MV-4-11 (cell line): ENCODE measurements around the gene F12.

Source experiments
- DNase-seq: peaks from one replicate; lab custom pipeline; 2025; lab: John Stamatoyannopoulos, UW

F12 gene

DNA sequence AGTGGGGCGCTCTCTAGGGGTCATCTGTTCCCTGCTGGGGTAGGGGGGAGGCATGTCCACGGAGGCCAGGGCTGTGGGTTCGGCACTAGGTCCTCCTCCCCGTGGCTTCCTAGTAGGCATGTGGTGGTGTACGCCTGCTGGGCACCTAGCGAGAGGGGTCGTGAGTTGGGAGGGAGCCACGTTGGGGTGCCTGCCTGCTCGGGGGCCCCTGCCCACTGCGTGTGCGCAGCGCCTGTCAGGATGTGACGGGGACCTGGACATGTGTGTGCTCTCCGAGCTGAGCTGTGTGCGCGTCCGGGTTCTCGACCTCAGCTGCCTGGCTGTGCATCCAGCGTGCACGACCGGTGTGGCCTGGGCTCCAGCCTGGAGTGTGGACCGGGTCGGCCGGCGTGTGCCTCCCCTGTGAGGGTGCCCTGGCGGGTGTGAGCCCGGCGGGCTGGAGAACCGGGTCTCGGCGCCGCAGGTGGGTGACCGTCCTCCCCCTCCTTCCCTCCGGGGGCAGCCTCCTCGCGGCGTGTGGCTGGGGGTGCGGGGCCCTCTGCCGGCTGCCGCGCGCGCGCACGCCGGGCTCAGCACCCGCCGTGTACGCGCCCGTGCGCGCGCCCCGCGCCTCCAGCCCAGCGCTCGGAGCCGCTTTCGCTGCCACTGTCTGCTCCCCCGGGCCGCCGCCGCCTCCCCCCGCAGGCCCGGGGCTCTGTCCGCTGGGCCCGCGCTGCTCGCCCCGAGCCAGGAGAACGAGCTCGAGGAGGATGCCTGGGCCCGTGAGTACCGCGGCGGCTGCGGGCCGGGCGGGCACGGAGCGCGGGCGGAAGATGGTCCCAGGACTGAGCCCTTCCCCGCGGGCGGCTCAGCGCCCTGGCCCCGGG is 37.1 kb upstream of the F12 start, which contains the start of gene PRR7:
Gene PRR7 (plus strand): TSS at position 615 of the 866 bp plus-strand sequence. CDS start 8,254 bp downstream, outside the sequence.
- DNase-seq: peak; percentile 64

DNA sequence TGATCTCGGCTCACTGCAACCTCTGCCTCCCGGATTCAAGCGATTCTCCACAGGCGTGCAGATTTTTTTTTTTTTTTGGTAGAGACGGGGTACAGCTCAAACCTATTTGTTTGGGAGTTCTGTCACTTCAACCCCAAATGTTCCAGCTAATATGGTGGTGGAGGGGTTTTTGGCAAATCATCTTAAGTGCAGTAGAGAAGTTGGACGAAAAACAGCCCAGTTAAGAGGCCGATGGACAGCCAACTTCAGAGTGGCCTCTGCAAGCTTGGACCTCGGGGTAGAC is 36.5 kb upstream of the F12 start:
- no peak for DNase-seq

DNA sequence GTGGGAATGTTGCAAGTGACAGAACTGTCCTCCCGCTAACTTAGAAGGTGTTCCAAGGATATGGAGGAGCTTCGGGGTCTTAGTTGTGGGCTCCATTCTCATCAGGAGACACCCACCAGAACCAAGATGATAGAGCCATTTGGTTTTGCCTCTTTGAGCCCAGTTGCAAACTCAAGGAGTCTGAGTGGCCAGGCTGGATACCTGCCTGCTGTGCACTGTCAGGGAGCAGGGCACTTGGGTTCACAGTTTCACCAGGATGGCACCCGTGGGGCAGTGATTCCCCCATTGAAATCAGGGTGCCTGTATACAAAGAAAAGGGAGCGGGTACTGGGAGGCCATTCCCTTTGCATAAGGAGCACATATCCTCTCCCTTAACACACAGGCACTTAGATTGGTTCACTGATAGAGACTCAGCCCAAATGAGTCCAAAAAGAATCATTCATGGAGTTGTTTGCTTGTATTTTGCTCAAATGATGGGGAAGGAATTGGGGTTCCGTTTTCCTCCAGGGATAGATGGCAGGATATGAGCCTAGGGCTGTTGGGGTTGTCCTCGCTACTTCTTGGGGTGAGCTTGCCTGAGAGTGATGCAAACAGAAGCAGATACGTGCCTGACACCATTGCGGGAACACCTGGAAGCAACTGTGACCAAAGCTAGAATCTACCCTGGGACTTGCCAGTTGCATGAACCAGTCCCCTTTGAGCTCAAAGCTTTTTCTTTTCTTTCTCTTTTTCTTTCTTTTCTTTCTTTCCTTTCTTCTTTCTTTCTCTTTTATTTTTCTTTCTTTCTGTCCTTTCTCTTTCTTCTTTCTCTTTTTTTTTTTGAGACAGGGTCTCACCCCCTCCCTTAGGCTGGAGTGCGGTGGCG is 35.9 kb upstream of the F12 start:
- DNase-seq: peak; percentile 25

DNA sequence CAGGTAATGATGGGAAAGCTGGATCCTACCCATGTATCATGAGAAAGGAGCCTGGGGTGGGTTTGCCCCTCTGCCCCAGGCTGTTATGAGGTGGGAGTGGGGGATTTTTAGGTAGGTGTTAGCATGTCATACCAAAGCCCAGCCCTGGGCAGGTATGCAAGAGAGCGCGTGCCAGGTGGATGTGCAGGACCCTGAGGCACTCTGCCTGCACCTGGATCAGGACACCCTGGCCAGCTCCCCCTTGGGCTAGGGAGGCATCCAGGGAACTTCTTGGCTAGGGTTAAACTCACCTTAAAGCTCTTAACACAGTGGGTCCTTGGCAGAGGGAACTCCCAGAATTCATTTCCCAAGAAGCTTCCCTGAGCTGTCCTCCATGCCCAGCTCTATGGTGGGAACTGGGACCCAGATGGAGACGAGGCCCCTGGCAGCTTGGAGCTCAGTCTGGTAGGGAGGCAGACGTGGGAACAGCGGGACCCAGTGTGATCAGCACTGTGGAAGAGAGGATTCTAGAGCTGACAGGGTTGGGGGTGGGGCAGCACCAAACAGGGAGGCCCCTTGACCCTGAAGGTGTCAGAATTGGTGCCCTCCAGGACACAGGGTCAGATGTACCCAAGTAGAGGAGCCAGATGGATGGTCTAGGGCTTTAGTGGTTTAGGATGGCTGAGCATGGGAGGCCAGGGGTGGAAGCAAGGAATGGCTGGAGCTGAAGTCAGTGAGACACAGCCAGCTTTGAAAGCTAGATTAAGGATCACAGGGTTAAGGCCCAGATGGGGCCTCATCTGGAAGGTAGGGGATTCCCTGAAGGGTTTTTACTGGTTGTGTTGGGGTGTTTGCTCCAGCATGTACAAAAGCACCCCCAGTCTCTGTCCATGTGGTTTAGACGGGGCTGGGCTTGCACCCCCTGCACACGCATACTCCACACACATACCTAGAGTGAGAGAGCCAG is 35.0 kb upstream of the F12 start:
- no peak for DNase-seq

DNA sequence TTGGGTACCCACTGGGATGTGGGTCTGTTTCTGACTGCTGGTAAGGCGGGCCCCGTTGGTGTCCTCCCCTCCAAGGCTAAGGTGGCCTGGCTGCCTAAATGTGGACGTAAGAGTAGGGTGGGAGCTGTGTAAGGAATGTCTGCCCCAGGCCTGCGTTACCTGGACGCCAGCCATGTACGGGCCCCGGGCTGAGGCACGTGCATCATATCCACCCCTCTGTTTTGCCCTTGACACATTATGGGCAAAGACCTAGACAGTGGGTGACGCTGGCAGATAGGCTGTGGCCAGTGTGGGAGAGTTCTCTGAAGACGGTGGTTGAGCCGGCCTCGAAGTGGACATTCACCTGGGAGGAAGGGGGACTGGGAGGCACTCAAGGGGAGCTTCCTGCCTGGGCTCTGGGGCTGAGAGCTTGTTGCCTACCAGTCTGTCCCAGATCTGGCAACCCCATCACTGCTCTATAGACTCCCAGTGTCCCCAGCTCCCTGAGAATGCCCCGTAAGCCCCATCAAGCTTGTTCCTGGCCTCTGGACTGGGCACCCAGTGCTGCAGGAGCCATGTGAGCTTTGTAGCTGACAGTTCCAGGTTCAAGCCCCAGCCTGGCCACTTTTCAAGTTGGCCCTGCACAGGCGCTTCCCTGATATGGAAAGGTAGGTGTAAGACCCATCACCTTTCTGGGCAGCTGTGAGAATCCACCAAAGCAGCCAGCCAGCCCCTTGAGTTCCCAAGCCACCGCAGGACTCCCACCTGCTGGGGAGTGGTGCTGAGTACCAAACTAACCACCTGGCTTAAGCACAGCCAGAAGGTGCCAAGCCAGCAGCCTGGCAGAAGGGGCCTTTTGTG is 34.0 kb upstream of the F12 start:
- no peak for DNase-seq

DNA sequence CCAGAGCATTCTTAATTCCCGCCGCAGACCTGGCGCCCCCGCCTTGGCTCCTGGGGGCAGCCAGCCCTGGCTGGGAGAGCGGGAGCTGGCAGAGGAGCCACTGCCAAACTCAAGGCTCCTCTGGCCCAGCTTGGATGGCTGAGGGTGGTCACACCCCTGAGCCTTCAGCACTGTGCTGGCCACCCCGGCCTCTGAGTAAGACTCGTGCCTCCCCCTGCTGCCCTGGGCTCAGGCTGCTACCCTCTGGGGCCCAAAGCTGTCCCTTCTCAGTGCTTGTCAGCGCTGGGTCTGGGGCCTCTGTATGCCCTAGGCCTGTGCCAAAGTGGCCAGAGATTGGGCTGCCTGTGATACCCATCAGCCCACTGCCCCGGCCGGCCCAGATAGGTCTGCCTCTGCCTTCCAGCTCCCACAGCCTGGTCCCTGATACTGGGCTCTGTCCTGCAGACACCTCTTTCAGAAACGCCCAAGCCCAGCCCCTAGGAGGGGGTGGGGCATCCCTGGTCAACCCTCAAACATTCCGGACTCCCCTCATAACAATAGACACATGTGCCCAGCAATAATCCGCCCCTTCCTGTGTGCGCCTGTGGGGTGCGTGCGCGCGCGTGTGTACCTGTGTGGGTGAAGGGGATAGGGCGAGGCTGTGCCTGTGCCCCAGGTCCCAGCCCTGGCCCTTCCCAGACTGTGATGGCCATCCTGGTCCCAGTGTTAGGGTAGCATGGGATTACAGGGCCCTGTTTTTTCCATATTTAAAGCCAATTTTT is 32.9 kb upstream of the F12 start:
- no peak for DNase-seq

DNA sequence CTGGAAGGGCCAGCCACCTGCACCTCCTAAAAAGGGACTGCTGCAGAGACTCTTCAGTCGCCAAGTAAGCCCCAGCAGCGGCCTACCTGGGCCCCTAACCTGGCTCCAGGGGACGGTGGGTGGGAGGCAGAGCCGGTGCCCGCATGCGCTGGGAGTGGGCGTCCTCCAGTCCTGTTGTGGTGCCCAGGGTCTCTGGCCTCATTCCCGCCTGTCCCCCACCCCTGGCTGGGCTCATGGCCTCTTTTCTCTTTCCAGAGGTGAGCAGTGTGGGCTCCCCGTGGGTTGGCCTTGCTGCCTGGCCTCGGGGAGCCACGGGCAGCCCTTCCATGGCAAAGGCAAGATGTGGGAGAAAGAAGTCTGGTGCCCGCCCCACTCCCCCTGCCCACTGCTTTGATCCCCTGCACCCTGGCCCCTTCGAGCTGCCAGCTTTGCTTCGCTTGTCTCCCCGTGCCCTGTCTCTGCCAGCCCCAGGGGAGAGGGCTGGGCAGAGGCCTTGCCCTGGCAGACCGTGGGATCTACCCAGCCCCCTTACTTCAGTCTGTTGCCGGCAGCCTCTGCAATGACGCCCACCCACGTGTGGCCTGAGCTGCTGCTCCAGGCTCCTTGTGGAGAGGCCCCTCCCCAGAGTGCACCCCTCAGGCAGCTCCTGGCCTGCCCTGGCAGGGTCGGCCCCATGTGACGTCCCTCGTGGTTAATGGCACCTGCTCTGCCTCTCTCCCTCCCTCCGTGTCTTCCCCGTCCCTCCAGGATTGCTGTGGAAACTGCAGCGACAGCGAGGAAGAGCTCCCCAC is 31.8 kb upstream of the F12 start:
- DNase-seq: no peak

DNA sequence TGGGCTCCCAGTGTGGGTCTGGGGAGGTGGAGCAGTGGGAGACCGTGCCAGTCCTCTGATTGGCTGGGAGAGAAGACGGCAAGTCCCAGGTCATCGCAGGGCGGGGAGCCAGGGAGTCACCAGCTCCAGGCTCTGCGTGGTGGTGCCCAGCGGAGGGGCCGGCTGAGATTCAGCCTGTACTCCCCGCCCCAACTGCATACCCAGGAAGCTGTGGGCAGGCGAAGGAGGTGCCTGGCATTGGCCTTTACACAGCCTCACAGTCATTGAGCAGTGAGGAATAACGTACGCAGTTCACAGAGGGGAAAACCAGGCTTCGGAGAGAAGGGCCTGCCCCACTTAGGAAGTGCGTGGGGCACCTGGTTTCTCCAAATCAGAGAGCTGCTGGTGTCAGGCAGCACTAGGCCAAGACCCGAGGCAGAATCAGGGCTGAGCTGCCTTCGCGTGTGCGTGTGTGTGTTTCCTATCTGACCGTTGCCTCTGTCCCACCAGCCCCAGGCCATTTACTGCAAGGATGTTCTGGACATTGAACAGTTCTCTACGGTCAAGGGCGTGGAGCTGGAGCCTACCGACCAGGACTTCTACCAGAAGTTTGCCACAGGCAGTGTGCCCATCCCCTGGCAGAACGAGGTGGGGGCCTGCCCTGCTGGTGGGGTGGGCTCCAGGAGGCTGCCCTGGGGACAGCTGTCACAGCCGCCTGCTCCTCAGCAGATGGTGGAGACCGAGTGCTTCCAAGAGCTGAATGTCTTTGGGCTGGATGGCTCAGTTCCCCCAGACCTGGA is 31.0 kb upstream of the F12 start:
- no peak for DNase-seq

DNA sequence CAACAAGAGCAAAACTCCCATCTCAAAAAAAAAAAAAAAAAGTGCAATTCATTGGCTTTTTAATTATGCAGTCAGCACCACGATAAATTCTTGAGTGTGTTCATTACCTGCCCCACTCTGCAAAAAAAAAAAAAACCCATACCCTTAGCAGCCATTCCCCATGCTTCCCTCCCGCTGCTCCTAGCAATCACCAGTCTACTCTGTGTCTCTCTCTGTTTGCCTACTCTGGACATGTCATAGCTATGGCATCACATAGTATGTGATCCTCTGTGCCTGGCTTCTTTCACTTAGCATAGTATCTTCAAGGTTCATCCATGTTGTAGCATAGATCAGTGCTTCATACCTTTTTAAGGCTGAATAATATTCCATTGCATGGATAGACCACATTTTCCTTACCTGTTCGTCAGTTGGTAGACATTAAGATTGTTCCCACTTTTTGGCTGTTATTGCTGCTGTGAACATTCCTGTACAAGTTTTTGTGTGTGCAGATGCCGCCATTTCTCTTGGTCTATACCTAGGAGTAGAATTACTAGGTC is 30.2 kb upstream of the F12 start:
- DNase-seq: no peak

DNA sequence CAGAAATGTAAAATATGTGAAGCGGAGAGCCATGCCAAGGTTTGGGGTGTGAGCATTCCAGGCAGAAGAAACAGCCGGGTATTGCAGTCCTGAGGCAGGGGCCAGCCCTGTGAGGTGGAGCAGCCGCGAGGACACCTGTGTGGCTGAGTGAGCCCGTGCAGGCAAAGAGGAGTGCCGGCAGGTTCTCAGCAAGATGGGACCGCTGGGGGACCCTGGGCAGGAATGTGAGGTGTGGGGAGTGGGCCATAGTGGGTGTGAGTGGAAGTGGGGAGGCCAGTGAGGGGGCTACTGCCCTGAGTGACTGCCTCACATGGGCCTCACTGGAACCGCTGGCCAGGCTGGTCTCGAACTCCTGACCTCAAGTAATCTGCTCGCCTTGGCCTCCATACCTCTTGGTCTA is 29.1 kb upstream of the F12 start:
- DNase-seq: no peak

DNA sequence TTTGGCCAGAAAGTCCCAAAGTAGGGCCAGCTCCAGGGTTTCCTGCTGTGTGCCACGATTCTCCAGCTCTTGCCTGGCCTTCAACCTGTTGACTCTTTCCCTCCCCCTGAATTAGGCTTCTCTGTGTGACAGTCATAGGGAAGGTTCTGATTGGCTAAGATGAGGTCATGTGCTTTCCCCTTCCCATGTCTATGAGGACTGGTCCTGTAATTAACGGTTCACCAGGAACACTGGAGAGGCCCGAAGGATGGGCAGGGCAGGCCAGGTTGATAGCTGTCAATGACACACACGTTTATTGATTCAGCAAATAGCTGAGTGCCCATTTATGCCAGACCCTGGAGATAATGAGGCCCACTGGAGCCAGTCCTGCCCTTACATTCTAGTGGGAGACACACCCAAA is 28.3 kb upstream of the F12 start:
- no peak for DNase-seq

DNA sequence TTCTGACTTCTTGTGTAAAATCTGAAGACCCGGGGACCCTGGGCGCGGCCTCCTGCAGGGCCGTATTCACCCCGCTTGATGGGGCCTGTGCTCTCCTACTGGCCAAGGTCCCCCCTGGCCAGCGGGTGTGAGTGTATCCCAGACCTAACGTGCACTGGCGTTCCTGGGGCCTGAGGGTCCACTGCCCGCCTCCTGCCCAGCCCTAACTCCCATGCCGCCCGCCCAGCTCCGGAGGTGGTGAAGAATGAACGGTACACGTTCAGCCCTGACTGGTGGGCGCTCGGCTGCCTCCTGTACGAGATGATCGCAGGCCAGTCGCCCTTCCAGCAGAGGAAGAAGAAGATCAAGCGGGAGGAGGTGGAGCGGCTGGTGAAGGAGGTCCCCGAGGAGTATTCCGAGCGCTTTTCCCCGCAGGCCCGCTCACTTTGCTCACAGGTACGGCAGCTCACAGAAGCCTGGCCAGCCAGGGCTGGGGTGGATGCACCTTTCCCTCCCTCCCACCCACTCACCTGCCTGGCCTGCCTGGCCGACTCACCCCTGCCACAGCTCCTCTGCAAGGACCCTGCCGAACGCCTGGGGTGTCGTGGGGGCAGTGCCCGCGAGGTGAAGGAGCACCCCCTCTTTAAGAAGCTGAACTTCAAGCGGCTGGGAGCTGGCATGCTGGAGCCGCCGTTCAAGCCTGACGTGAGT is 26.6 kb upstream of the F12 start:
- no peak for DNase-seq

DNA sequence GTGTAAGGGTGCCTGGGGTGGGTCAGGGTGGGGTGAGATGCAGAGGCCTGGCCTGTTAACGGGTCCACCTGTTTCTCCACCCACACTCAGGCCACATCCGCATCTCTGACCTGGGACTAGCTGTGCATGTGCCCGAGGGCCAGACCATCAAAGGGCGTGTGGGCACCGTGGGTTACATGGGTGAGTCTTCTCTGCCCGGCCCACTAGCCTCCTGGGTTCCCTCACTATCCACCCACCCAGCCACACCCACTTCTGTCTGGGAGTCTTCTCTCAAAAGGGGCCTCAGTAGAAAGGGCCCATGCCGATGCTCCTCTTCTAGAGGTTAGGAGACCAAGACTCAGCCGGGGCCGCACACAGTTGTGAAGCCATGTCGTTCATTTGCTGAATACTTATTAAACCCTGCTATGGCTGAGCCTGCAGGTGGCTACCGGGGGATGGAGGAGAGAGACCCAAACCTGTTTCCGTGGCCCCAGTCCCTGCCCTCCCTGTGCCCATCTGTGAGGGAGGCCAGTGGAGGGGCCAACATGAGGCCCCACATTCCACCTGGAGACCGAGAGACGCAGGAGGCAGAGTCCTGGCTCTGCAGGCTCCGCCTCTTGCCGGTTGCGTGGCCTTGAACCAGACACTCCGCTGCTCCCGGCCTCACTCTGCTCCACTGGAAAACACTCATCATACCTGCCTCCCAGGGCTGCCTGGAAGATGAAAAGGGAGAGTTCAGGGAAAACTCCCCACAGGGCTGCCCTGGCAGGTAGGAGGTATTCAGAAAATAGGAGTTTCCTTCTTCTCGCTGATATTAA is 25.8 kb upstream of the F12 start:
- DNase-seq: no peak

DNA sequence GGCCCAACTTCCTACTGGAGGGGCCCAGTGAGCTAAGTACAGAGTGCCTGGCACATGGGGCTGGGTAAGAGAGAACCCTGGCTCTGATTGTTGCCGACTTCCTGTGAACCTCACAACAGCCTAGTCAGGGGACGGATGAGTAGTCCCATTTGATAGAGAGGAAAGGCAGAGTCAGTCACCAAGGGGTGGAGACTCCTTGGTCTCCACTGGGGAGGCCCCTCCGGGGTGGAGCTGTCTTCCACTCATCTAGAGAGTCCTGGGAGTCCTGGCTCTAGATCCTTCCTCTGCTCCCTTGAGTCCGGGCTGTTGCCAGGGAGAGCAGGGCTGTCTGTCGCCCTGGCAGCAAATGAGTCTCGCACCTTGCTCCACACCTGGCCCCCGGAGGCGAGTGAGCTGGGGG is 25.1 kb upstream of the F12 start:
- DNase-seq: no peak

DNA sequence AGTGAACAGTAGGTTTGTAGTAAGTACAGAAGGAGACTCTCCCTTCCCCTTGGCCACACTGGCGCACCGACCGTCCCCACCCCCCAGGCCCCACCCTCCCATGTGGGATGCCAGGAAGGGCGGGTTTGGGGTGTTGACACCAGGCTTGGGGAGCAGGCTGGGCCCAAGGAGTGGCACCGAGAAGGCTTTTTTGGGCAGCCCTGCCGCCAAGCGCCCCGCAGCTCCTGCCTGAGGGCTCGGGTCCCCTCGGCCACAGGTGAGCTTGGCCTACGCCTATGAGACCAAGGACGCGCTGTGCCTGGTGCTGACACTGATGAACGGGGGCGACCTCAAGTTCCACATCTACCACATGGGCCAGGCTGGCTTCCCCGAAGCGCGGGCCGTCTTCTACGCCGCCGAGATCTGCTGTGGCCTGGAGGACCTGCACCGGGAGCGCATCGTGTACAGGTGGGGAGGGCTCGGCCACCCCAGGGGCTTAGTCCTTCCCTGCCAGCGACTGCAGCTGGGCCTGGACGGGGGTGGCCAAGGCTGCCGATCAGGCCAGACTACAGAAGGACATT is 24.4 kb upstream of the F12 start:
- DNase-seq: no peak

DNA sequence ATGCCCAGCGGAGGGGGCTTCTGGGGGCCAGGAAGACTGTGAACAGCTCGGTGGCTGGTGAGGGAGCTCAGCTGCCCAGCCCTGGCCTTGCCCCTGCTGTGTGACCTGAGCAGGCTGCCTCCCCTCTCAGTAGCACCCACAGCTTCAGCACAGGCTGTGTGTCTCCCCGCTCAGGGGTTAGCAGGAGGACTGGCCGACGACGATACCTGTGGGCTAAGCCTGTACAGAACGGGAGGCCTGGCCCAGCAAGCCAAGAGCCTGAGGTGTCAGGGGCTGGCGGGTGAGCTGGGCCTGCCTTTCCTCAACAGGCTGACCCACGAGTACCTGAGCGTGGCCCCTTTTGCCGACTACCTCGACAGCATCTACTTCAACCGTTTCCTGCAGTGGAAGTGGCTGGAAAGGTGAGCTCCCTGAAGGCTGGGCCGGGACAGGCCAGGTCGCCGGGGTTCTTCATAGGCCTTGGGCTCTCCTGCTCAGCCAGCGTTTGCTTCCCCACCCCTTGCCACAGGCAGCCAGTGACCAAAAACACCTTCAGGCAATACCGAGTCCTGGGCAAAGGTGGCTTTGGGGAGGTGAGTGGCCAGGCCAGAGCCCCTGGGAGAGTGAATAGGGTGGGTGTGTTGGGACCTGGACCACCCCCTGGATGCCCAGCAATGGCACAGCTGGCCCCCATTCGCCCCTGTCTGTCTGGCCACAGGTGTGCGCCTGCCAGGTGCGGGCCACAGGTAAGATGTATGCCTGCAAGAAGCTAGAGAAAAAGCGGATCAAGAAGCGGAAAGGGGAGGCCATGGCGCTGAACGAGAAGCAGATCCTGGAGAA is 23.7 kb upstream of the F12 start:
- no peak for DNase-seq
